ENCODE measurements around the gene DYSF.

DYSF gene

GRCh38 chr2:71706121-71706520 is 252.8 kb downstream of the DYSF start:
- DNase-seq (ENCODE audit: low read depth in 2 of 2) = no peak

DNA sequence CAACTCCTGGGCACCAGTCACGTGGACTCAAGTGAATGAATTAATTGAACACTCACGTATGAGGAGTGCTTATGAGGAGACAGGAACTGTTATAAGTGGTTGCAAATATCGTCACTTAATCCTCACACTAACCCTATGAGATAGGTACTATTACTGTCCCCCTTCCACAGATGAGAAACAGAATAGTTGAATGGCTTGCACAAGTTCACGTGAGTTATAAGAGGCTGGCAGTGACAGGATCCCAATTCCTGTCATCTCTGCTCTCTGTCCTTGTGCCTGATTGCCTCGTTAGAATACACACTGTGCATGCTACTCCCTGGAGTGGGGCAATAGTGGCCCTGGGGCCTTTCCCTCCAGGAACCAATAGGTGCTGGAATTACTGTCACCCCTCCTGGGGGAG is 253.5 kb downstream of the DYSF start:
- DNase-seq (ENCODE audit: low read depth in 2 of 2) = no peak

GRCh38 chr2:71710367-71711132 is 257.2 kb downstream of the DYSF start:
- no peak for DNase-seq (ENCODE audit: low read depth in 2 of 2)

- no peak for DNase-seq (ENCODE audit: low read depth in 2 of 2)
These were observed 257.9 kb downstream of the DYSF start for GRCh38 chr2:71711133-71711855.

- DNase-seq (ENCODE audit: low read depth in 2 of 2) = no peak
These were observed 258.9 kb downstream of the DYSF start for GRCh38 chr2:71712158-71712818.

DNA sequence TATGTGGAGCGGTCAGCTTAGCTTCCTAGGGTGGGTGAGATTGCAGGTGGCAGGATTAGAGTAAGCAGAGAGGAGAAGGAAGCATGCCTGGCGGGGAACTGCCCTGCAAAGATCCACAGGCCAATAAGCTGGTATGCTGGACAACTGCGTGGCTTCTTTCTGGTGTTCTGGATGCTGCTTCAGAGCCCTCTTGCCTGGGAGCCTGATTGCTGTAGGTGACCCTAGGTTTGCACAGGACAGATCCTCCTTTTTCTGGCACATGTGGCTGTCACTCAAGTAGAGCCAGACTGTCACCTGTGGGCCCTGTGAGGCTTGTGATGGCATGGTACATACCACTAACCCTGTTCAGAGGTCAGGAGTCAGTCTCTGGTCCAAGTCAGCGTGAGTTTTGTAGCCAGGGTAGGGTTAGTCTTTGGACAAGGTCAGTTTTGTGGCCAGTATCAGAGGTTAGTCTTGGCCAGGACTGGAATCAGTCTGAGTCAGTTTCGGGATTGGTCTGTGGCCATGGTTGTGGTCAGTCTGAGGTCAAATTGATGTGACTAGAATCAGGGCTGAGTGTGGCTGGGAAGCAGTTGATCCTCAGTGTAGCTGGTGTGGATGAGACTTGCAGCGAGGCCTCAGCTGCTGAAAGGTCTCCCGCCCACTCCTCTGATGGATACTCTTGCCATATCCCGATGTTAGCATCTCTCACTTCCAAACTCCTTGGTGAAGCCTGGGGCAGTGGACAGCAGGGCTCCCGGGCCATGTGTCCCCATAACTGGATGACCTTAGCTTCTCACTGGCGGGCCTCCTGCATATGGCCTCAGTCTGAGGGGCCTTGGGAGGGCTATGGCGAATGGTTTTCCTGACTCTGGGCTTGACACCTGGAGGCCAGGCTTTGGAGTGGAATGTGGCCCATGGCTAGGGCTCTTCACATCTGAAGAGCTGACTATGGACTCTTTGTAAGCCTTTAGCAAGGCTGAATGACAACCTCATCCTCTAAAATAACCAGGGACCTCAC is 260.5 kb downstream of the DYSF start:
- DNase-seq (ENCODE audit: low read depth in 2 of 2) = no peak

DNA sequence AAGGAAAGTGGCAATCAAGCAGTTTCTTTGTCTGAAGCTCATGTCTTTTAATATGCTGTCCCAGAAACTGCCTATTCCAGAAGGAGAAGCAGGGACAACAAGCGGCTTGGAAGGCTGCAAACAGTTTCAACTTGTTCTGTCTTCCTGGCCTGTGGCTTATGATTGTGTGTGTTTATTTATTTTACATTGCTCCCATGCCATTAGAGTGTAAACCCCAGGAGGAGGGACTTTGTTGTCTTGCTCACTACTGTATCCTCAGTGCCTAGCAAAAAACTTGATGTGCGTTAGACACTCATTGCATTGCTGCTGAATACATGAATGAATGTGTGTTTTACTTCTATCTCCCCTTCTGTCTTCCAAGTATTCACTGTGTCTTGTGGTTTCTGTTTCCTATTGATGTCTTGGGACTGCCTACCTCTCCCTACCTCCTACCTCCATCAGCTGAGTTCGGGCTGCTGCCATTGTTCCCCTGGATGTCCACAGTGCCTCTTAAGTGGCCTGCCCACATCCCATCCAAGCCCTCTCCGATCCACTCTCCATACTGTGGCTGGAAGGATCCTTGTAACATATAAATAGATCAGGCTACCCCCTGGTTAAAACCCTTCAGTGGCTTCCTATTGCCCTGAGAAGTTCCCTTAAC is 261.4 kb downstream of the DYSF start:
- DNase-seq (ENCODE audit: low read depth in 2 of 2) = no peak

- DNase-seq (ENCODE audit: low read depth in 2 of 2) = no peak
These were observed 261.9 kb downstream of the DYSF start for GRCh38 chr2:71715241-71715750.

DNA sequence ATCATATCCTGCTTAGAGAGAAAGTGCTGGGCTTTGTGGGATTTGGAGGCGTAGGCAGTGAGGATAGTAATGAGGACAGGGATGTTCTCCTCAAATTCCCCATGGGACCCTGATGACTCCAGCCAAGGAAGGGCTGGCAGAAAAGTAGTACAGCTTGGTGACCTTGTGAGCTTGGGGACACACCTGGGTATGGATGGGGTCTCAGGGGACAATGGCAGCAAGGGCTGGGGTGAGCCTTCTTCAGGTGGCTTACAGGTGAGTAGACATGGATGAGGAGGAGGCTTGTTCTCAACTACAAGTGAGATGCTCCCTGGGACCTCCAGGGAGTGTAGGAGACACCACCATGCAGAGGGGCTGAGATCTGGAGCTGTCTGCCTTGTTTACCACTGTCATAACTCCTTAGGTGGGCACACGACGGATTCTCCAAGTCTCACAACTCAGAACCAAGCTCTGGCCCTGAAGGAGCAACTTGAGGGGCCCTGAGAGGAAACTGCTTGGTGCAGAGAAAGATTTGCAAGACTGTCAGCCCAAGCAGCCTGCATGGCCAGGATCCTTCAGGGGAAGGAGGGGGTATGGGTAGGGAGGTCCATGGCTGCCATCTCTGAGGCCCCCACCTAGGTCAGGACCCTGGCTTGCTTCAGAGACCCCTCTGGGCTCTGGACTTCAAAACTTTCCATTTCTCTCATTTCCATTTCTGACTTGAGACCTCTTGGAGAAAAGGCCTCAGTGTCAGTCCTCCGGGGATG is 262.8 kb downstream of the DYSF start:
- no peak for DNase-seq (ENCODE audit: low read depth in 2 of 2)

GRCh38 chr2:71716697-71717624 is 263.6 kb downstream of the DYSF start:
- DNase-seq (ENCODE audit: low read depth in 2 of 2) = no peak

GRCh38 chr2:71718686-71719085 is 265.3 kb downstream of the DYSF start:
- no peak for DNase-seq (ENCODE audit: low read depth in 2 of 2)

GRCh38 chr2:71719520-71720282 is 266.3 kb downstream of the DYSF start:
- no peak for DNase-seq (ENCODE audit: low read depth in 2 of 2)

- DNase-seq (ENCODE audit: low read depth in 2 of 2) = no peak
These were observed 266.9 kb downstream of the DYSF start for GRCh38 chr2:71720283-71720560.

DNA sequence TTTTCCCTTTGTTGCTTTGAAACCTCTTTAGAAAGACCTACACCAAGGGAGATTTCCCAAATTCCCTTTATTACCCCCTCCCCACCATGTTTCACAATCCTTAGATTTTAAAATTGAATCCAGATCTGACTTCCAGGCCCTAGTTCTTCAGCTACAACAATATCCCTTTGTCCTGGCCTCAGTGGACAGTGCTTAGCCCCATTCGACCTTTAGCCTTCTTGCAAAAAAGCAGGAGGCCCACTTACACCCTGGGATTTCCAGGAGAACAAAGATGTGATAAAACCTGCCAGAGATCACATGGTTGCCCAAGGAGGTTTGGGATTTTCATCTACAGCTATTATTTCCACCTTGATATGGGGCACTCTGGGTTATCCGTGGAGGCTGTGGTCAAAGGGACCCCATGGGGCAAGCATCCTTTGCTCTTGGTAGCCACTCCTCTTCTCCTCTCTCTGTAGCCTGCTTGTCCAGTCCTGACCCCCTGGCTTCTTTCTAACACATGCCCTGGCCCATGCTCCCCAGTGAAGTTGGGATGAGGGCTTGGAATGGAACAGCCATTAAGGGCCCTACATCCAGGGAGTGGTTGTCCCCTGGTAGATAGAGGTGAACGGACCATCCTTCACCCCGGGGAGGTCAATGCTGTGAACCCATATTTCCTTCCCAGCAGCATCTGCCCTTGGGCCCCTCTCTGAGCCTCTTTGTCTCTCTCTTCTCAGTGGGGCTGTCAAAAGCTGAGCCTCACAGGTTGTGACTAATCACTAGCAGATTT is 267.4 kb downstream of the DYSF start:
- DNase-seq (ENCODE audit: low read depth in 2 of 2) = no peak

DNA sequence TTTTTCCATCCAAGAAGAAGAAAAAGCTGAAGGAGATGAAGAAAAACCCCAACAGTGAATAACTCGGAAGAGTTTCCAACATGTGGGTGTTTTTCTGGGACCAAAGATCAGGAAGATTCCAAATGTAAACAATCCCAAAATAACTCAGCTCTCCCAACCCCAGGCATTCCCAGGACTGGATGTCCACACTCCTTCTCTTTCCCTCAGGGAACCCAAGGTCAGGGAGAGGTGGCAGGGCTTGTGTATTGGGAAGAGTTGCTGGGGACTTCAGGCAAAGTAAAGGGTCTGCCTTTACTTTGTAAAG is 268.0 kb downstream of the DYSF start:
- no peak for DNase-seq (ENCODE audit: low read depth in 2 of 2)

GRCh38 chr2:71721669-71722068 is 268.3 kb downstream of the DYSF start:
- no peak for DNase-seq (ENCODE audit: low read depth in 2 of 2)

- no peak for DNase-seq (ENCODE audit: low read depth in 2 of 2)
These were observed 268.9 kb downstream of the DYSF start for GRCh38 chr2:71722286-71722685.

- DNase-seq (ENCODE audit: low read depth in 2 of 2) = no peak
These were observed 271.4 kb downstream of the DYSF start for GRCh38 chr2:71724793-71725192.

All from stimulated activated CD4-positive, alpha-beta T cell treated with anti-CD3 and anti-CD28 coated beads, Interleukin-4, amount 100 ng/mL, for 48 hours (primary cell).